HCT116 (cell line): Measurements from ENCODE around the gene GNAT2. TPM values are rescaled to one million over a fixed set of nuclear protein-coding genes. Genes with fewer than 3 reads are reported as not detected.

ENCODE experiments used
- CBX3 ChIP-seq: IDR thresholded peaks from 2 replicates; pipeline ENCODE4 v1.6.1; 2012; ENCODE audit warnings: low read depth
- CEBPB ChIP-seq: IDR thresholded peaks from 2 replicates; pipeline ENCODE4 v1.6.1; 2012; ENCODE audit warnings: low read depth
- CTCF ChIP-seq, 3 experiments: fragments of 200-600 bp in 1 of 3; sonication (generic) in 1 of 3; IDR thresholded peaks in 2 of 3; conservative IDR thresholded peaks in 1 of 3; 2 replicates each; pipeline ENCODE4 v1.5.1; 2012 to 2017; ENCODE audit warnings: low read depth in 2 of 3, low read length in 2 of 3, antibody characterized with exemption in 1 of 3, borderline replicate concordance in 1 of 3, control low read depth in 1 of 3, mild to moderate bottlenecking in 1 of 3, mixed read lengths in 1 of 3, mixed run types in 1 of 3, moderate library complexity in 1 of 3; ENCODE audit not compliant: insufficient read depth in 1 of 3
- EGR1 ChIP-seq: IDR thresholded peaks from 2 replicates; pipeline ENCODE4 v1.6.1; 2012; ENCODE audit warnings: low read depth
- EZH2 ChIP-seq: fragments of 200-600 bp; sonication (generic); IDR thresholded peaks from 2 replicates; pipeline ENCODE4 v1.6.1; 2017; ENCODE audit warnings: antibody characterized with exemption, mixed run types
- EZH2phosphoT487 ChIP-seq: fragments of 200-600 bp; IDR thresholded peaks from 2 replicates; pipeline ENCODE4 v1.6.1; 2018; ENCODE audit warnings: antibody characterized with exemption, borderline replicate concordance
- FOSL1 ChIP-seq: IDR thresholded peaks from 2 replicates; pipeline ENCODE4 v1.6.1; 2012; ENCODE audit warnings: low read depth
- POLR2AphosphoS5 ChIP-seq: IDR thresholded peaks from 2 replicates; pipeline ENCODE4 v1.6.1; 2011; ENCODE audit warnings: mild to moderate bottlenecking, low read depth, low read length, moderate library complexity
- SRF ChIP-seq: IDR thresholded peaks from 2 replicates; pipeline ENCODE4 v1.6.1; 2012; ENCODE audit warnings: low read depth
- TCF7L2 ChIP-seq: IDR thresholded peaks from 2 replicates; pipeline ENCODE4 v1.7.0; 2011; ENCODE audit warnings: borderline replicate concordance, inconsistent platforms; ENCODE audit not compliant: insufficient read depth, insufficient read length; ENCODE audit errors: extremely low read depth
- YY1 ChIP-seq: IDR thresholded peaks from 2 replicates; pipeline ENCODE4 v1.6.1; 2011; ENCODE audit warnings: low read length, low read depth, moderate library complexity, mild to moderate bottlenecking; ENCODE audit not compliant: insufficient replicate concordance; ENCODE audit errors: extremely low read depth
- ZNF274 ChIP-seq: fragments of 200-500 bp; sonication (Bioruptor generic); IDR thresholded peaks from 2 replicates; pipeline ENCODE4 v1.6.1; 2014; ENCODE audit warnings: mild to moderate bottlenecking, low read depth, low read length, inconsistent platforms
- total RNA-seq: library from RNA; stranded (reverse); gene quantifications from one replicate; pipeline ENCODE4 v1.2.1, GENCODE V29; 2021; ENCODE audit not compliant: unreplicated experiment
- TF ChIP-seq, protein P1 (sequence below): IDR thresholded peaks from 2 replicates; pipeline ENCODE4 v1.6.1; 2012

GNAT2 gene
- total RNA-seq, 1 experiment from 2014 or later, result 0.76 TPM

DNA sequence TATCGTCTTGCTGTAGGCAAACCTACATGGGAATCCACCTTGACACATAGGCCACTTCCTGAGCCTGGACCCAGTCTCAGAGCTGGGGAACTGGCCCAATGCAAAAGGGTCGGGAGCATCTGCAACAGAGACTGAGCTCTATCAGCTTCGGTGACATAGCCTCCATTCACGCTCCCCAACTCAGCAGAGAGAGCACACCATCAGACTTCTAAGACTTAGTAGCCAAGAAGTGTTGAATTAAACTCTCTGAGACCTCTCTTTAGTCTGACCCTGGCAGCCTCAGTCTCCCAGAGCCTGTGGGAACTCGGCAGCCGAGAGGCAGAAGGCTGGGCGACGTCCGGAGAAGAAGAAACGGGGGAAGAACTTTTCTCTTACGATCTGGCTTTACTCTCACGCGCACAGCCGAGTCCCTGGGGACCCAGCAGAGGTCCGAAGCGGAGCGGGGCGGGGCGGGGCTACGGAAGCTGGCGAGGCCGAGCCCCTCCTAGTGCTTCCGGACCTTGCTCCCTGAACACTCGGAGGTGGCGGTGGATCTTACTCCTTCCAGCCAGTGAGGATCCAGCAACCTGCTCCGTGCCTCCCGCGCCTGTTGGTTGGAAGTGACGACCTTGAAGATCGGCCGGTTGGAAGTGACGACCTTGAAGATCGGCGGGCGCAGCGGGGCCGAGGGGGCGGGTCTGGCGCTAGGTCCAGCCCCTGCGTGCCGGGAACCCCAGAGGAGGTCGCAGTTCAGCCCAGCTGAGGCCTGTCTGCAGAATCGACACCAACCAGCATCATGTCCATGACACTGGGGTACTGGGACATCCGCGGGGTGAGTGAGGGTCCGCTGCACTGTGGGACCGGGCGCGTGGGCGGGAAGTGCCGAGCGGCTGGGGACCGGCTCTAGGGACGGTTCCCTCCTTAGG, 36.5 kb upstream of the GNAT2 start, which contains the start of gene GSTM4 (continued):
- TF ChIP-seq EZH2phosphoT487 (no peak), EZH2 (no peak), CTCF (IDR thresholded peaks at IDR 0.05 in 2 of 3, conservative IDR thresholded peaks at IDR 0.05 in 1 of 3; ENCODE audit: borderline replicate concordance in 1 of 3, insufficient read depth in 1 of 3, low read depth in 2 of 3, low read length in 2 of 3) (no peak), FOSL1 (no peak), CEBPB (no peak), YY1 (no peak), POLR2AphosphoS5 (peak; percentile 80), SRF (no peak), EGR1 (0 out of 2 replicates have a peak, but pooled peaks have one; percentile 47), CBX3 (no peak), TCF7L2 (no peak), ZNF274 (no peak)
- TF ChIP-seq, protein P1, sequence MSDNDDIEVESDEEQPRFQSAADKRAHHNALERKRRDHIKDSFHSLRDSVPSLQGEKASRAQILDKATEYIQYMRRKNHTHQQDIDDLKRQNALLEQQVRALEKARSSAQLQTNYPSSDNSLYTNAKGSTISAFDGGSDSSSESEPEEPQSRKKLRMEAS, result peak; percentile 62
